CD14-positive monocyte (primary cell): ENCODE data around the gene ZNF143. TPM values are rescaled to one million over a fixed set of nuclear protein-coding genes. Genes with fewer than 3 reads are reported as not detected.

ENCODE experiments used
- DNase-seq, 3 donors: peaks; one replicate each; pipeline ENCODE4 v3.0.0-alpha.2; 2011 to 2022
- H2AFZ ChIP-seq: 2 replicates; pipeline ENCODE4 v1.6.0; 2012; ENCODE audit warnings: mild to moderate bottlenecking, low read depth, low read length, inconsistent platforms; ENCODE audit not compliant: insufficient read depth, poor library complexity, severe bottlenecking
- H3K27ac ChIP-seq, 2 donors: 1 replicate in 1 of 2; 2 replicates in 1 of 2; pipeline ENCODE4 v1.5.1; 2012 to 2013; ENCODE audit warnings: low read length in 2 of 2, control low read depth in 1 of 2, inconsistent platforms in 1 of 2, low read depth in 1 of 2, mild to moderate bottlenecking in 1 of 2
- H3K27me3 ChIP-seq, 2 donors: one replicate each; pipeline versions ENCODE4 v1.6.0 to v1.6.1; 2011 to 2013; ENCODE audit warnings: low read length in 2 of 2; ENCODE audit not compliant: control insufficient read depth in 2 of 2, insufficient read depth in 2 of 2
- H3K36me3 ChIP-seq, 2 donors: replicated peaks in 1 of 2; 1 replicate in 1 of 2; 2 replicates in 1 of 2; pipeline versions ENCODE4 v1.5.1 to v1.6.1; 2012 to 2013; ENCODE audit warnings: low read length in 2 of 2, control low read depth in 1 of 2, inconsistent platforms in 1 of 2, mild to moderate bottlenecking in 1 of 2; ENCODE audit not compliant: insufficient read depth in 2 of 2, control insufficient read depth in 1 of 2
- H3K4me1 ChIP-seq, 2 donors: 1 replicate in 1 of 2; 2 replicates in 1 of 2; pipeline versions ENCODE4 v1.5.1 to v1.6.1; 2012 to 2013; ENCODE audit warnings: low read length in 2 of 2, control low read depth in 1 of 2, inconsistent platforms in 1 of 2, mild to moderate bottlenecking in 1 of 2, moderate library complexity in 1 of 2; ENCODE audit not compliant: insufficient read depth in 2 of 2, control insufficient read depth in 1 of 2
- H3K4me2 ChIP-seq: replicated peaks from 2 replicates; pipeline ENCODE3; 2012; ENCODE audit warnings: low read length, moderate library complexity, mild to moderate bottlenecking; ENCODE audit not compliant: poor library complexity, severe bottlenecking; ENCODE audit errors: extremely low read depth
- H3K4me3 ChIP-seq, 3 experiments: fragments of 200-600 bp in 1 of 3; sonication (generic) in 1 of 3; replicated peaks in 1 of 3; 1 replicate in 2 of 3; 2 replicates in 1 of 3; pipeline ENCODE4 v1.5.1; 2011 to 2013; ENCODE audit warnings: low read length in 3 of 3, mild to moderate bottlenecking in 3 of 3, control low read depth in 2 of 3, low read depth in 2 of 3, inconsistent platforms in 1 of 3, moderate library complexity in 1 of 3
- H3K79me2 ChIP-seq: 2 replicates; pipeline ENCODE4 v1.6.0; 2012; ENCODE audit warnings: mild to moderate bottlenecking, control low read depth, inconsistent platforms, low read length, moderate library complexity; ENCODE audit not compliant: insufficient read depth
- H3K9ac ChIP-seq: 2 replicates; pipeline ENCODE4 v1.6.0; 2017; ENCODE audit warnings: low read length, mild to moderate bottlenecking; ENCODE audit not compliant: insufficient read depth, poor library complexity, severe bottlenecking
- H3K9me3 ChIP-seq, 2 donors: replicated peaks in 1 of 2; 1 replicate in 1 of 2; 2 replicates in 1 of 2; pipeline versions ENCODE4 v1.5.1 to v1.6.1; 2012 to 2013; ENCODE audit warnings: low read length in 2 of 2, control low read depth in 1 of 2; ENCODE audit not compliant: control insufficient read depth in 1 of 2, insufficient read depth in 1 of 2
- H4K20me1 ChIP-seq: 2 replicates; pipeline ENCODE4 v1.6.0; 2012; ENCODE audit warnings: mild to moderate bottlenecking, low read length, control low read depth, moderate library complexity; ENCODE audit not compliant: insufficient read depth
- H3K27ac Mint-ChIP-seq, 7 donors: one replicate each; pipeline ENCODE4 v1.8.0; 2020; ENCODE audit warnings: mild to moderate bottlenecking in 7 of 7, mixed read lengths in 7 of 7, moderate library complexity in 6 of 7, inconsistent platforms in 2 of 7
- H3K27me3 Mint-ChIP-seq, 3 donors: one replicate each; pipeline ENCODE4 v1.8.0; 2021 to 2022; ENCODE audit warnings: low read depth in 3 of 3, mild to moderate bottlenecking in 3 of 3, mixed read lengths in 3 of 3, moderate library complexity in 3 of 3, inconsistent platforms in 1 of 3
- H3K36me3 Mint-ChIP-seq, 2 donors: one replicate each; pipeline ENCODE4 v1.8.0; 2020; ENCODE audit warnings: mixed read lengths in 2 of 2, inconsistent platforms in 1 of 2, mild to moderate bottlenecking in 1 of 2
- H3K4me1 Mint-ChIP-seq: one replicate; pipeline ENCODE4 v1.8.0; 2020; ENCODE audit warnings: mild to moderate bottlenecking, mixed read lengths
- H3K4me3 Mint-ChIP-seq, 2 donors: one replicate each; pipeline ENCODE4 v1.8.0; 2020; ENCODE audit warnings: mild to moderate bottlenecking in 2 of 2, mixed read lengths in 2 of 2, moderate library complexity in 1 of 2
- H3K9me3 Mint-ChIP-seq, 7 donors: one replicate each; pipeline ENCODE4 v1.8.0; 2020 to 2022; ENCODE audit warnings: mixed read lengths in 7 of 7, mild to moderate bottlenecking in 6 of 7, moderate library complexity in 6 of 7, inconsistent platforms in 2 of 7
- WGBS: methylation state at CpG from one replicate; pipeline ENCODE4 v1.1.5; 2013; ENCODE audit warnings: missing lambda C conversion rate; ENCODE audit not compliant: insufficient coverage; 5-methylcytosine and 5-hydroxymethylcytosine counted together
- intact Hi-C, 2 donors: fragments of 100-400 bp; cut with micrococcal nuclease; formaldehyde crosslinking; loops; one replicate each; pipeline versions ENCODE4 v1.15.0 to v1.15.1; 2023
- polyA plus RNA-seq, 3 donors: library from polyadenylated mRNA; depleted of rRNA in 1 of 3; unstranded in 2 of 3; stranded (reverse) in 1 of 3; fragments of 300-500 nt in 2 of 3; fragments of >200 nt in 1 of 3; fragmentation: Illumina TruSeq in 2 of 3; gene quantifications; 1 replicate in 2 of 3; 2 replicates in 1 of 3; pipeline ENCODE4 v1.2.3, GENCODE V29; 2012 to 2021
- TF ChIP-seq, protein P1 (sequence below): fragments of 200-600 bp; IDR thresholded peaks from one replicate; pipeline ENCODE4 v1.8.0; 2022; ENCODE audit warnings: antibody characterized with exemption, mild to moderate bottlenecking

Gene ZNF143
- polyA plus RNA-seq, 3 donors, result 26.8 to 30.5 (median 30.1) TPM

DNA sequence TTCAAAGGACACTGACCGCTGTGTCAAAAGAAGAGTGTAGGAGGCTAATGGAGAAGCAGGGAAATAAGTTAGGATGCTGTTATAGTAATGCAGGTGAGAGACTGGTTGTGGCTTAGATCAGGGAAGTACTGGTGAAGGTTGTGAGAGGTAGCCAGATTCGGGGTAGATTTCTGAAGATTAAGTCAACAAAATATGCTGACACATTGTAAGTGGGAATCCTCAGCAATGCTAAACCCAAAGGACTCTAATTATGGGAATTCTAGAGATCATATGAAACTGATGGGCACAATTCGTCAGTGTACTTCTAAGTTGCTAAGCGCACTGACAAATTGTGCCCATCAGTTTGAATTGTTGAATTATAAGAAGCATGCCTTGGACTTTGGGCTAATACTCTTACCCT is 10.0 kb downstream of the ZNF143 start:
- Histone ChIP-seq H3K27me3 (no peaks in the 10 kb centered on the region), H3K36me3 (peaks cover 45 to 77% of the 10 kb centered on the region in 2 donors), H3K4me3 (no peak overlapping the region), H4K20me1 (peaks cover 56% of the 10 kb centered on the region), H3K9ac (no peak overlapping the region), H3K4me2 (no peak overlapping the region), H3K9me3 (no peaks in the 10 kb centered on the region), H3K79me2 (peaks cover 56% of the 10 kb centered on the region), H2AFZ (no peak overlapping the region), H3K27ac (no peak overlapping the region), H3K4me1 (no peaks in the 10 kb centered on the region)
- Mint-ChIP-seq H3K4me1 (no peaks in the 10 kb centered on the region), H3K36me3 (peaks cover 46 to 74% of the 10 kb centered on the region in 2 donors), H3K4me3 (no peak overlapping the region), H3K9me3 (no peaks in the 10 kb centered on the region), H3K27ac (no peak overlapping the region), H3K27me3 (no peaks in the 10 kb centered on the region)
- TF ChIP-seq, protein P1, sequence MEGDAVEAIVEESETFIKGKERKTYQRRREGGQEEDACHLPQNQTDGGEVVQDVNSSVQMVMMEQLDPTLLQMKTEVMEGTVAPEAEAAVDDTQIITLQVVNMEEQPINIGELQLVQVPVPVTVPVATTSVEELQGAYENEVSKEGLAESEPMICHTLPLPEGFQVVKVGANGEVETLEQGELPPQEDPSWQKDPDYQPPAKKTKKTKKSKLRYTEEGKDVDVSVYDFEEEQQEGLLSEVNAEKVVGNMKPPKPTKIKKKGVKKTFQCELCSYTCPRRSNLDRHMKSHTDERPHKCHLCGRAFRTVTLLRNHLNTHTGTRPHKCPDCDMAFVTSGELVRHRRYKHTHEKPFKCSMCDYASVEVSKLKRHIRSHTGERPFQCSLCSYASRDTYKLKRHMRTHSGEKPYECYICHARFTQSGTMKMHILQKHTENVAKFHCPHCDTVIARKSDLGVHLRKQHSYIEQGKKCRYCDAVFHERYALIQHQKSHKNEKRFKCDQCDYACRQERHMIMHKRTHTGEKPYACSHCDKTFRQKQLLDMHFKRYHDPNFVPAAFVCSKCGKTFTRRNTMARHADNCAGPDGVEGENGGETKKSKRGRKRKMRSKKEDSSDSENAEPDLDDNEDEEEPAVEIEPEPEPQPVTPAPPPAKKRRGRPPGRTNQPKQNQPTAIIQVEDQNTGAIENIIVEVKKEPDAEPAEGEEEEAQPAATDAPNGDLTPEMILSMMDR, result no peak
- 92% methylated on average over 2 of the region's 4 CpGs for WGBS
- intact Hi-C loops, result no loop called here
- DNase-seq, result no peak

DNA sequence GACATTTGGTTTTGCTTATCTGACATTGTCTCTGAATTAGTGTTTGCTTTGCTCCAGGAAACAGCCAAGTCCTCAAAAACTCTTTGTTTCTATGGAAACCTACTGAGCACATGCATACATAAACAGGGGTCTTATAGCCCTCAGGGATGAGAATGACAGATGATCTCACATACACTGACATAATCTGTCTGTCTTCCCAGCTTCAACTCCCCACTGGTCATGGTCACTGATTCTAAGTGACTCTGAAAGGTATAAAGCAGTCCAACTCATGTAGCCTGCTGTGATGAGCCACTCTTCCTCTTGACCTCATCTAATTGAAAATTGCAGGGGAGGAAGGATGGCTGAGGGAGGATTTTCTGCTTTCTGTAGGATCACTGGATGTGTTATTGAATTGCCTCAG is 12.6 kb downstream of the ZNF143 start:
- TF ChIP-seq, protein P1, result no peak
- Histone ChIP-seq H3K27me3 (no peaks in the 10 kb centered on the region), H3K4me1 (no peaks in the 10 kb centered on the region), H3K4me2 (no peak overlapping the region), H2AFZ (no peak overlapping the region), H3K36me3 (peaks cover 57 to 93% of the 10 kb centered on the region in 2 donors), H3K27ac (no peak overlapping the region), H3K4me3 (no peak overlapping the region), H4K20me1 (peaks cover 32% of the 10 kb centered on the region), H3K9ac (no peak overlapping the region), H3K79me2 (peaks cover 30% of the 10 kb centered on the region), H3K9me3 (no peaks in the 10 kb centered on the region)
- H3K36me3 Mint-ChIP-seq, result peaks cover 60 to 85% of the 10 kb centered on the region in 2 donors
- no peak overlapping the region for H3K4me3 Mint-ChIP-seq
- no peak overlapping the region for H3K27ac Mint-ChIP-seq
- intact Hi-C loops, result no loop called here
- no peak for DNase-seq
- H3K9me3 Mint-ChIP-seq, result no peaks in the 10 kb centered on the region
- H3K4me1 Mint-ChIP-seq, result no peaks in the 10 kb centered on the region
- H3K27me3 Mint-ChIP-seq, result no peaks in the 10 kb centered on the region
